Keratinocyte (primary cell): Measurements from ENCODE around the gene TTC24. TPM values are rescaled to one million over a fixed set of nuclear protein-coding genes. Genes with fewer than 3 reads are reported as not detected.

Experiments
- DNase-seq: peaks from one replicate; pipeline ENCODE4 v3.0.0-alpha.2; 2011; ENCODE audit warnings: low read depth, missing footprints, low spot score
- FAIRE-seq: peaks from 2 replicates; lab custom pipeline; 2011; peaks lifted over from hg19 to GRCh38; lab: Jason Lieb, UNC
- H2AFZ ChIP-seq: 2 replicates; pipeline ENCODE4 v1.6.0; 2012; ENCODE audit warnings: low read length, control low read depth, inconsistent platforms; ENCODE audit not compliant: control insufficient read depth
- H3K27ac ChIP-seq: 2 replicates; pipeline ENCODE4 v1.5.1; 2011; ENCODE audit warnings: low read length; ENCODE audit not compliant: control insufficient read depth, insufficient read depth
- H3K27me3 ChIP-seq: 3 replicates; pipeline ENCODE4 v1.6.0; 2011; ENCODE audit warnings: low read length; ENCODE audit not compliant: control insufficient read depth, insufficient read depth; ENCODE audit errors: extremely low read depth
- H3K36me3 ChIP-seq, 2 experiments: 2 replicates in 1 of 2; 3 replicates in 1 of 2; pipeline ENCODE4 v1.5.1; 2011; ENCODE audit warnings: low read length in 2 of 2, mild to moderate bottlenecking in 1 of 2; ENCODE audit not compliant: control insufficient read depth in 2 of 2, insufficient read depth in 2 of 2; ENCODE audit errors: extremely low read depth in 1 of 2
- H3K4me1 ChIP-seq: 3 replicates; pipeline ENCODE4 v1.5.1; 2011; ENCODE audit warnings: low read length; ENCODE audit not compliant: control insufficient read depth, insufficient read depth; ENCODE audit errors: extremely low read depth
- H3K4me2 ChIP-seq: 3 replicates; pipeline ENCODE4 v1.6.0; 2011; ENCODE audit warnings: low read depth, low read length; ENCODE audit not compliant: control insufficient read depth, insufficient read depth; ENCODE audit errors: extremely low read depth
- H3K4me3 ChIP-seq, 3 experiments: fragments of 200-600 bp in 1 of 3; sonication (generic) in 1 of 3; 2 replicates in 2 of 3; 3 replicates in 1 of 3; pipeline ENCODE4 v1.5.1; 2011 to 2016; ENCODE audit warnings: low read length in 3 of 3, mild to moderate bottlenecking in 3 of 3, control low read depth in 2 of 3, inconsistent platforms in 1 of 3, low read depth in 1 of 3, mixed read lengths in 1 of 3, mixed run types in 1 of 3, moderate library complexity in 1 of 3; ENCODE audit not compliant: control insufficient read depth in 2 of 3, insufficient read depth in 2 of 3; ENCODE audit errors: extremely low read depth in 1 of 3
- H3K79me2 ChIP-seq: 2 replicates; pipeline ENCODE4 v1.6.0; 2012; ENCODE audit warnings: low read length; ENCODE audit not compliant: control insufficient read depth, insufficient read depth
- H3K9ac ChIP-seq: 3 replicates; pipeline ENCODE4 v1.6.0; 2011; ENCODE audit warnings: low read length; ENCODE audit not compliant: control insufficient read depth, insufficient read depth; ENCODE audit errors: extremely low read depth
- H3K9me1 ChIP-seq: 3 replicates; pipeline ENCODE4 v1.6.0; 2011; ENCODE audit warnings: low read length; ENCODE audit not compliant: control insufficient read depth, insufficient read depth; ENCODE audit errors: extremely low read depth
- H3K9me3 ChIP-seq: 2 replicates; pipeline ENCODE4 v1.5.1; 2012; ENCODE audit warnings: low read depth, low read length; ENCODE audit not compliant: control insufficient read depth
- H4K20me1 ChIP-seq: 3 replicates; pipeline ENCODE4 v1.6.0; 2011; ENCODE audit warnings: low read length; ENCODE audit not compliant: control insufficient read depth, insufficient read depth; ENCODE audit errors: extremely low read depth
- EZH2 ChIP-seq: IDR thresholded peaks from one replicate; pipeline ENCODE4 v1.6.1; 2012; ENCODE audit warnings: inconsistent platforms, mild to moderate bottlenecking, low read length, moderate library complexity
- dilution Hi-C: fragments of 300-500 bp; cut with MboI; formaldehyde crosslinking; loops from one replicate; pipeline ENCODE4 v1.7.0; 2020; ENCODE audit warnings: low sequenced_read_pairs; ENCODE audit not compliant: extremely low pct_ligation_motif_present
- polyA plus RNA-seq, 5 experiments: library from polyadenylated mRNA; depleted of rRNA in 3 of 5; stranded (reverse) in 3 of 5; stranded (forward) in 1 of 5; unstranded in 1 of 5; fragments of >200 nt; gene quantifications; 1 replicate in 1 of 5; 2 replicates in 3 of 5; 3 replicates in 1 of 5; pipeline versions ENCODE4 v1.2.1 to v1.2.3, GENCODE V29; 2011 to 2012; ENCODE audit warnings: missing spikeins in 2 of 5, low read depth in 1 of 5, low replicate concordance in 1 of 5
- TF ChIP-seq, protein P1 (sequence below), 3 experiments: IDR thresholded peaks in 1 of 3; conservative IDR thresholded peaks in 1 of 3; optimal IDR thresholded peaks in 1 of 3; 2 replicates in 2 of 3; 3 replicates in 1 of 3; pipeline versions ENCODE3 to v1.5.1; 2011; ENCODE audit warnings: low read length in 3 of 3, mild to moderate bottlenecking in 3 of 3, moderate library complexity in 2 of 3, control low read depth in 1 of 3, inconsistent platforms in 1 of 3; ENCODE audit not compliant: insufficient read depth in 2 of 3; ENCODE audit errors: extremely low read depth in 1 of 3

The TTC24 gene
- polyA plus RNA-seq, 1 donor (not counting 4 experiments of a cell fraction or from before 2014, with no cell fraction given), result not detected

DNA sequence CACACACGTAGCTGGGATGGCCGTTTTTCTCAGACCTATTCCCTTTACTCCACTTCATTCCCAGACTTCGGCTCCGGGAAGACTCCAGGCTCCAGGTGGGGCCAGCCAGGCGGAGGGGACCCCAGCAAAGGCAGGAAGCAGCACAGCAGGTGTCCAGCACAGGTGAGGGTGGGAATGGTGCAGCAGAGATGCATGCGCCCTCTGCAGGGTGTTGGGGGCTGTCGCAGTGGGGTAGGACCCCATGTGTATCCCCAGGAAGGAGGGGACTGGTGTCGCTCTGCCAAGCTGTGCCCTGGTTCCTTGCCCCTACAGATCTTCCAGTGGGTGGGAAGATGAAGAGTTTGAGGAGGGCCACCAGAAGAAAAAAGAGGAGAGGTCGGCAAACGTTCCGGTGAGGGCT is 5.3 kb downstream of the TTC24 start:
- DNase-seq (no peak), FAIRE-seq (no peak)
- Histone ChIP-seq H3K27me3 (no peaks in the 10 kb centered on the region), H3K36me3 (no peaks in the 10 kb centered on the region), H3K4me3 (no peak overlapping the region), H3K27ac (no peak overlapping the region), H3K9me3 (no peaks in the 10 kb centered on the region), H3K9ac (no peak overlapping the region), H3K79me2 (no peaks in the 10 kb centered on the region), H4K20me1 (no peaks in the 10 kb centered on the region), H3K4me1 (peaks cover 3% of the 10 kb centered on the region), H2AFZ (no peak overlapping the region), H3K9me1 (no peaks in the 10 kb centered on the region), H3K4me2 (no peak overlapping the region)
- TF ChIP-seq, protein P1, sequence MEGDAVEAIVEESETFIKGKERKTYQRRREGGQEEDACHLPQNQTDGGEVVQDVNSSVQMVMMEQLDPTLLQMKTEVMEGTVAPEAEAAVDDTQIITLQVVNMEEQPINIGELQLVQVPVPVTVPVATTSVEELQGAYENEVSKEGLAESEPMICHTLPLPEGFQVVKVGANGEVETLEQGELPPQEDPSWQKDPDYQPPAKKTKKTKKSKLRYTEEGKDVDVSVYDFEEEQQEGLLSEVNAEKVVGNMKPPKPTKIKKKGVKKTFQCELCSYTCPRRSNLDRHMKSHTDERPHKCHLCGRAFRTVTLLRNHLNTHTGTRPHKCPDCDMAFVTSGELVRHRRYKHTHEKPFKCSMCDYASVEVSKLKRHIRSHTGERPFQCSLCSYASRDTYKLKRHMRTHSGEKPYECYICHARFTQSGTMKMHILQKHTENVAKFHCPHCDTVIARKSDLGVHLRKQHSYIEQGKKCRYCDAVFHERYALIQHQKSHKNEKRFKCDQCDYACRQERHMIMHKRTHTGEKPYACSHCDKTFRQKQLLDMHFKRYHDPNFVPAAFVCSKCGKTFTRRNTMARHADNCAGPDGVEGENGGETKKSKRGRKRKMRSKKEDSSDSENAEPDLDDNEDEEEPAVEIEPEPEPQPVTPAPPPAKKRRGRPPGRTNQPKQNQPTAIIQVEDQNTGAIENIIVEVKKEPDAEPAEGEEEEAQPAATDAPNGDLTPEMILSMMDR (optimal IDR thresholded peaks at IDR 0.05 in 1 of 3, IDR thresholded peaks at IDR 0.05 in 1 of 3, conservative IDR thresholded peaks at IDR 0.05 in 1 of 3; ENCODE audit: extremely low read depth in 1 of 3, insufficient read depth in 2 of 3, low read length in 3 of 3), result peak in 2 of 3 experiments; percentile 23 to 65
- TF ChIP-seq EZH2, result no peak
- dilution Hi-C loops, result no loop called here

DNA sequence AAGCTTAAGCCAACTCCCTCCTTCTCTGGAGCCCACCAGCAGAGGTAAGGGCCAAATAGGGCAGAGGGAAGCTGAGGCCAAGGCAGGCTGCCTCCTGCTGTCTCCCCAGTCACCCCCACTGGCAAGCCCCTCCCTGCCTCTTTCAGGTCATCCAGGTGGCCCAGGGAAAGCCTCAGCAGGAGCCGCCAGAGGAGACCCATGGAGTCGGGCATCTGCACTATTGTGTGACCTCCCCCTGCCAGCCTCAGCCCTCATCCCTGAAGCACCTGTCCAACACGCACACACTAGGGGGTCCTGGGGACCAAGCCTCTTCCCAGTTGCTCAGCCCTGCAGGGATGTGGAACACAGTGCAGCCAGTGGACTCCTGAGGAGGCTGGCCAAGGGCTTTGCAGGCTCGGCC is 6.8 kb downstream of the TTC24 start:
- Histone ChIP-seq H3K27me3 (no peaks in the 10 kb centered on the region), H4K20me1 (no peaks in the 10 kb centered on the region), H3K9me3 (no peaks in the 10 kb centered on the region), H3K4me2 (no peak overlapping the region), H2AFZ (no peak overlapping the region), H3K9me1 (no peaks in the 10 kb centered on the region), H3K4me3 (no peak overlapping the region), H3K27ac (no peak overlapping the region), H3K79me2 (no peaks in the 10 kb centered on the region), H3K4me1 (peaks cover 7% of the 10 kb centered on the region), H3K36me3 (no peaks in the 10 kb centered on the region), H3K9ac (no peak overlapping the region)
- FAIRE-seq (no peak), DNase-seq (no peak)
- dilution Hi-C loops, result no loop called here
- TF ChIP-seq EZH2, result no peak
- TF ChIP-seq, protein P1 (optimal IDR thresholded peaks at IDR 0.05 in 1 of 3, IDR thresholded peaks at IDR 0.05 in 1 of 3, conservative IDR thresholded peaks at IDR 0.05 in 1 of 3; ENCODE audit: extremely low read depth in 1 of 3, insufficient read depth in 2 of 3, low read length in 3 of 3), result no peak
